HepG2 (cell line): ENCODE results near the gene GPD1. TPM values are rescaled to one million over a fixed set of nuclear protein-coding genes. Genes with fewer than 3 reads are reported as not detected.
A peak's percentile ranks its signal among the peaks of the same experiment; 100 is the strongest.

Experiments
- ASH2L ChIP-seq: fragments of 300-600, 200-600 bp; sonication (generic); IDR thresholded peaks from 2 replicates; pipeline ENCODE4 v1.7.0; 2017; ENCODE audit warnings: low read depth, mild to moderate bottlenecking, moderate library complexity, mixed read lengths, low read length; ENCODE audit not compliant: insufficient read length
- EEA1 ChIP-seq: sonication (generic); formaldehyde crosslinking; IDR thresholded peaks from 2 replicates; pipeline ENCODE4 v1.5.1; 2020; ENCODE audit warnings: mild to moderate bottlenecking, missing genetic modification reagents, borderline replicate concordance
- ELF1 ChIP-seq: sonication (generic); formaldehyde crosslinking; IDR thresholded peaks from 2 replicates; pipeline ENCODE4 v1.4.0; 2020; ENCODE audit warnings: missing genetic modification reagents
- ELF4 ChIP-seq: sonication (generic); formaldehyde crosslinking; IDR thresholded peaks from 2 replicates; pipeline ENCODE4 v1.5.0; 2020; ENCODE audit warnings: missing genetic modification reagents, mild to moderate bottlenecking, moderate library complexity, borderline replicate concordance
- HOXA7 ChIP-seq: sonication (generic); formaldehyde crosslinking; IDR thresholded peaks from 2 replicates; pipeline ENCODE4 v1.8.1; 2022; ENCODE audit warnings: mild to moderate bottlenecking, missing genetic modification reagents, moderate library complexity
- MED1 ChIP-seq: sonication (generic); formaldehyde crosslinking; IDR thresholded peaks from 2 replicates; pipeline ENCODE4 v1.4.0; 2020; ENCODE audit warnings: missing genetic modification reagents
- MEF2D ChIP-seq: sonication (generic); formaldehyde crosslinking; IDR thresholded peaks from 2 replicates; pipeline ENCODE4 v1.5.1; 2020; ENCODE audit warnings: mild to moderate bottlenecking, missing genetic modification reagents
- MZF1 ChIP-seq: sonication (generic); formaldehyde crosslinking; IDR thresholded peaks from 2 replicates; pipeline ENCODE4 v1.8.1; 2023; ENCODE audit warnings: mild to moderate bottlenecking, missing genetic modification reagents, borderline replicate concordance
- NFKB2 ChIP-seq: sonication (generic); formaldehyde crosslinking; IDR thresholded peaks from 2 replicates; pipeline ENCODE4 v1.4.0; 2020; ENCODE audit warnings: missing genetic modification reagents, borderline replicate concordance
- NR2F2 ChIP-seq: IDR thresholded peaks from 2 replicates; pipeline ENCODE4 v1.6.1; 2012; ENCODE audit warnings: low read depth, inconsistent platforms, borderline replicate concordance
- RFXANK ChIP-seq: IDR thresholded peaks from 2 replicates; pipeline ENCODE4 v1.6.1; 2016
- RFXAP ChIP-seq: sonication (generic); formaldehyde crosslinking; IDR thresholded peaks from 2 replicates; pipeline ENCODE4 v1.4.0; 2020; ENCODE audit warnings: missing genetic modification reagents, borderline replicate concordance
- SOX13 ChIP-seq, 3 experiments: fragments of 450-650 bp in 1 of 3; sonication (generic) in 1 of 3; formaldehyde crosslinking in 1 of 3; IDR thresholded peaks in 2 of 3; conservative IDR thresholded peaks in 1 of 3; 2 replicates each; pipeline versions ENCODE4 v1.5.0 to v1.6.1; 2016 to 2020; ENCODE audit warnings: antibody characterized with exemption in 1 of 3, mild to moderate bottlenecking in 1 of 3, missing compliant biosample characterization in 1 of 3, missing genetic modification reagents in 1 of 3, moderate library complexity in 1 of 3
- TBX3 ChIP-seq: fragments of 450-650 bp; IDR thresholded peaks from 2 replicates; pipeline ENCODE4 v1.6.1; 2017; ENCODE audit warnings: antibody characterized with exemption, mild to moderate bottlenecking, inconsistent platforms, borderline replicate concordance
- YEATS2 ChIP-seq: sonication (generic); formaldehyde crosslinking; IDR thresholded peaks from 2 replicates; pipeline ENCODE4 v1.4.0; 2020; ENCODE audit warnings: missing genetic modification reagents, borderline replicate concordance
- YY1 ChIP-seq: IDR thresholded peaks from 2 replicates; pipeline ENCODE4 v1.6.1; 2011; ENCODE audit warnings: low read length, low read depth, moderate library complexity, mild to moderate bottlenecking; ENCODE audit not compliant: insufficient read depth, insufficient replicate concordance
- ZNF124 ChIP-seq: sonication (generic); formaldehyde crosslinking; IDR thresholded peaks from 2 replicates; pipeline ENCODE4 v1.4.0; 2020; ENCODE audit warnings: missing genetic modification reagents
- ZNF75D ChIP-seq: sonication (generic); formaldehyde crosslinking; IDR thresholded peaks from 2 replicates; pipeline ENCODE4 v1.8.1; 2023; ENCODE audit warnings: missing genetic modification reagents, mild to moderate bottlenecking, borderline replicate concordance
- polyA plus RNA-seq, 8 experiments: library from polyadenylated mRNA; depleted of rRNA in 3 of 8; stranded (reverse) in 7 of 8; unstranded in 1 of 8; fragments of >200 nt; fragmentation: Illumina TruSeq in 4 of 8; extraction: Trizol in 4 of 8; gene quantifications; 2 replicates each; pipeline versions ENCODE4 v1.2.1 to v1.2.3, GENCODE V29; 2011 to 2016; ENCODE audit warnings: low read depth in 4 of 8, missing spikeins in 1 of 8, mixed read lengths in 1 of 8; ENCODE audit not compliant: insufficient read depth in 1 of 8
- total RNA-seq, 5 experiments: library from RNA; depleted of rRNA; stranded (reverse); fragments of >200 nt; fragmentation: Illumina TruSeq; extraction: Trizol; gene quantifications; 2 replicates each; pipeline ENCODE4 v1.2.3, GENCODE V29; 2016; ENCODE audit warnings: low read depth in 1 of 5
- TF ChIP-seq, protein P1 (sequence below): sonication (generic); formaldehyde crosslinking; IDR thresholded peaks from 2 replicates; pipeline ENCODE4 v1.4.0; 2020; ENCODE audit warnings: mild to moderate bottlenecking, missing genetic modification reagents
- TF ChIP-seq, protein P2 (sequence below): sonication (generic); formaldehyde crosslinking; IDR thresholded peaks from 2 replicates; pipeline ENCODE4 v1.4.0; 2020; ENCODE audit warnings: missing genetic modification reagents
- TF ChIP-seq, protein P3 (sequence below): sonication (generic); formaldehyde crosslinking; IDR thresholded peaks from 2 replicates; pipeline ENCODE4 v1.5.0; 2020; ENCODE audit warnings: mild to moderate bottlenecking, missing genetic modification reagents, moderate library complexity
- TF ChIP-seq, protein P4 (sequence below): sonication (generic); formaldehyde crosslinking; IDR thresholded peaks from 2 replicates; pipeline ENCODE4 v1.4.0; 2020; ENCODE audit warnings: missing genetic modification reagents

The GPD1 gene
- total and polyA plus RNA-seq, 2 of the 13 experiments (the other 11 are each of a cell fraction or from before 2014, with no cell fraction given) = 3.7 to 30.6 TPM

DNA sequence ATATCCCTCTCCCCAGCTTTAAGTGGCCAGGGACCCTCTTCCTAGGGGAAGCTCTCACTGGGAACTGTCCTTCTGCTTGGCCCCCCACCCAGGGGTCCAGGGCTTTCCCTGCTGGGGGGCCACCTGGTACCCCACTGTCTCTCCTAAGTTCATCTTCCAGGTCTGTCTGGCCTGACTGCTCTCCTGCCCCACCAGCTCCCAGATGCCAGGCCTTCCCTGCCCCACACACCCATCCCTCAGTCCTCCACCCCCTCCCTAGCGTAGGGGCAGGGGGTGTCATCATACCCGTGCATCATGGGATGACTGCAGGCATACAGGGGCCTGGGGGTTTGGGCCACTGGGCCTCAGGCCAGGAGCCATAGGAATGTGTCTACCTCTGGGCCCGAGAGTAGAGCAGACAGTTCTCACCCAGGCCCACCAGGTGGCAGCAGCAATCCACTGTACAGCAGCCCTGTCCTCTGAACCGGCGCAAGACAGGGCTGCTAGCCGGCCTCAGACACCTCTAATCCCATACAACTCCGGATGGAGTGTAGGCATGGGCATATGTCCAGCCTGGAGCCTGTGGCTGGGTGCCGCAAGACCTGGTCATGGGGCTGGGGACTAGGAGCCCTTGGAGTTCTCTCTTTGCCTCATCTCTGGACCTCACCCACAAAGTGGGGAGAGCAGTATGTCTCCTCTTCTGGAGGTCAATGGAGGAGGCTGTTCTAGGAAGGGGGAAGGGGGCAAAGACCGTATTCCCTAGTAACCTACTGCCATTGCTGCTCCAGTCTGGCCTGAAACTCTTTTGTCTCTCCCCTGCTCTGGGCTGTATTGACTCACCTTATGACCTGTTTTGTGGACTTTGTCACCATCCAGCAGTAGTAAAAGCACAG, 28.6 kb upstream of the GPD1 start (continued):
- TF ChIP-seq, protein P1, sequence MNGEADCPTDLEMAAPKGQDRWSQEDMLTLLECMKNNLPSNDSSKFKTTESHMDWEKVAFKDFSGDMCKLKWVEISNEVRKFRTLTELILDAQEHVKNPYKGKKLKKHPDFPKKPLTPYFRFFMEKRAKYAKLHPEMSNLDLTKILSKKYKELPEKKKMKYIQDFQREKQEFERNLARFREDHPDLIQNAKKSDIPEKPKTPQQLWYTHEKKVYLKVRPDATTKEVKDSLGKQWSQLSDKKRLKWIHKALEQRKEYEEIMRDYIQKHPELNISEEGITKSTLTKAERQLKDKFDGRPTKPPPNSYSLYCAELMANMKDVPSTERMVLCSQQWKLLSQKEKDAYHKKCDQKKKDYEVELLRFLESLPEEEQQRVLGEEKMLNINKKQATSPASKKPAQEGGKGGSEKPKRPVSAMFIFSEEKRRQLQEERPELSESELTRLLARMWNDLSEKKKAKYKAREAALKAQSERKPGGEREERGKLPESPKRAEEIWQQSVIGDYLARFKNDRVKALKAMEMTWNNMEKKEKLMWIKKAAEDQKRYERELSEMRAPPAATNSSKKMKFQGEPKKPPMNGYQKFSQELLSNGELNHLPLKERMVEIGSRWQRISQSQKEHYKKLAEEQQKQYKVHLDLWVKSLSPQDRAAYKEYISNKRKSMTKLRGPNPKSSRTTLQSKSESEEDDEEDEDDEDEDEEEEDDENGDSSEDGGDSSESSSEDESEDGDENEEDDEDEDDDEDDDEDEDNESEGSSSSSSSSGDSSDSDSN (CRISPR knock-in tag) = peak; percentile 68; the same call in 1 of the 2 replicates
- no peak for TF ChIP-seq MZF1 (CRISPR knock-in tag)
- no peak for TF ChIP-seq ELF1 (CRISPR knock-in tag)
- TF ChIP-seq ZNF124 (CRISPR knock-in tag) = peak; percentile 90
- TF ChIP-seq, protein P2, sequence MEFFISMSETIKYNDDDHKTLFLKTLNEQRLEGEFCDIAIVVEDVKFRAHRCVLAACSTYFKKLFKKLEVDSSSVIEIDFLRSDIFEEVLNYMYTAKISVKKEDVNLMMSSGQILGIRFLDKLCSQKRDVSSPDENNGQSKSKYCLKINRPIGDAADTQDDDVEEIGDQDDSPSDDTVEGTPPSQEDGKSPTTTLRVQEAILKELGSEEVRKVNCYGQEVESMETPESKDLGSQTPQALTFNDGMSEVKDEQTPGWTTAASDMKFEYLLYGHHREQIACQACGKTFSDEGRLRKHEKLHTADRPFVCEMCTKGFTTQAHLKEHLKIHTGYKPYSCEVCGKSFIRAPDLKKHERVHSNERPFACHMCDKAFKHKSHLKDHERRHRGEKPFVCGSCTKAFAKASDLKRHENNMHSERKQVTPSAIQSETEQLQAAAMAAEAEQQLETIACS (CRISPR knock-in tag) = no peak
- TF ChIP-seq YEATS2 = no peak
- peak; percentile 14 for TF ChIP-seq YY1
- TF ChIP-seq, protein P3, sequence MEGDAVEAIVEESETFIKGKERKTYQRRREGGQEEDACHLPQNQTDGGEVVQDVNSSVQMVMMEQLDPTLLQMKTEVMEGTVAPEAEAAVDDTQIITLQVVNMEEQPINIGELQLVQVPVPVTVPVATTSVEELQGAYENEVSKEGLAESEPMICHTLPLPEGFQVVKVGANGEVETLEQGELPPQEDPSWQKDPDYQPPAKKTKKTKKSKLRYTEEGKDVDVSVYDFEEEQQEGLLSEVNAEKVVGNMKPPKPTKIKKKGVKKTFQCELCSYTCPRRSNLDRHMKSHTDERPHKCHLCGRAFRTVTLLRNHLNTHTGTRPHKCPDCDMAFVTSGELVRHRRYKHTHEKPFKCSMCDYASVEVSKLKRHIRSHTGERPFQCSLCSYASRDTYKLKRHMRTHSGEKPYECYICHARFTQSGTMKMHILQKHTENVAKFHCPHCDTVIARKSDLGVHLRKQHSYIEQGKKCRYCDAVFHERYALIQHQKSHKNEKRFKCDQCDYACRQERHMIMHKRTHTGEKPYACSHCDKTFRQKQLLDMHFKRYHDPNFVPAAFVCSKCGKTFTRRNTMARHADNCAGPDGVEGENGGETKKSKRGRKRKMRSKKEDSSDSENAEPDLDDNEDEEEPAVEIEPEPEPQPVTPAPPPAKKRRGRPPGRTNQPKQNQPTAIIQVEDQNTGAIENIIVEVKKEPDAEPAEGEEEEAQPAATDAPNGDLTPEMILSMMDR = peak; percentile 100
- peak; percentile 71; the same call in 1 of the 2 replicates for TF ChIP-seq NR2F2
- peak; percentile 27; the same call in 1 of the 2 replicates for TF ChIP-seq RFXANK (CRISPR knock-in tag)
- no peak for TF ChIP-seq ELF4 (CRISPR knock-in tag)
- peak; percentile 60 for TF ChIP-seq ASH2L
- no peak for TF ChIP-seq ZNF75D (CRISPR knock-in tag)
- no peak for TF ChIP-seq EEA1 (CRISPR knock-in tag)
- TF ChIP-seq TBX3 = no peak
- no peak for TF ChIP-seq HOXA7 (CRISPR knock-in tag)
- peak; percentile 91; the same call in 1 of the 2 replicates for TF ChIP-seq RFXAP
- no peak for TF ChIP-seq SOX13 (IDR thresholded peaks at IDR 0.05)
- TF ChIP-seq SOX13 (CRISPR knock-in tag; conservative IDR thresholded peaks at IDR 0.05 in 1 of 2, IDR thresholded peaks at IDR 0.05 in 1 of 2) = peak in 1 of 2 experiments; percentile 9; a peak in 1 of 4 replicates
- TF ChIP-seq NFKB2 (CRISPR knock-in tag) = 0 out of 2 replicates have a peak, but pooled peaks have one; percentile 51
- TF ChIP-seq, protein P4, sequence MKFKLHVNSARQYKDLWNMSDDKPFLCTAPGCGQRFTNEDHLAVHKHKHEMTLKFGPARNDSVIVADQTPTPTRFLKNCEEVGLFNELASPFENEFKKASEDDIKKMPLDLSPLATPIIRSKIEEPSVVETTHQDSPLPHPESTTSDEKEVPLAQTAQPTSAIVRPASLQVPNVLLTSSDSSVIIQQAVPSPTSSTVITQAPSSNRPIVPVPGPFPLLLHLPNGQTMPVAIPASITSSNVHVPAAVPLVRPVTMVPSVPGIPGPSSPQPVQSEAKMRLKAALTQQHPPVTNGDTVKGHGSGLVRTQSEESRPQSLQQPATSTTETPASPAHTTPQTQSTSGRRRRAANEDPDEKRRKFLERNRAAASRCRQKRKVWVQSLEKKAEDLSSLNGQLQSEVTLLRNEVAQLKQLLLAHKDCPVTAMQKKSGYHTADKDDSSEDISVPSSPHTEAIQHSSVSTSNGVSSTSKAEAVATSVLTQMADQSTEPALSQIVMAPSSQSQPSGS (CRISPR knock-in tag) = no peak
- TF ChIP-seq MEF2D (CRISPR knock-in tag) = no peak; the same call in 1 of the 2 replicates
- peak; percentile 23; the same call in 1 of the 2 replicates for TF ChIP-seq MED1 (CRISPR knock-in tag)
